HG02588 (cell line): ENCODE results near the gene RSU1.
A peak's percentile ranks its signal among the peaks of the same experiment; 100 is the strongest.

Experiments used
- ATAC-seq: cut with Tn5 transposase; IDR thresholded peaks from one replicate; pipeline ENCODE4 v1.9.1; 2021; ENCODE audit warnings: mild to moderate bottlenecking, moderate library complexity; ENCODE audit not compliant: unreplicated experiment

The RSU1 gene

GRCh38 chr10:16822726-16823360 is 5.6 kb upstream of the RSU1 start:
- ATAC-seq = no peak

- no peak for ATAC-seq
Measured at GRCh38 chr10:16822027-16822426, 4.8 kb upstream of the RSU1 start.

GRCh38 chr10:16820421-16820820 is 3.2 kb upstream of the RSU1 start:
- no peak for ATAC-seq

- ATAC-seq = no peak
Measured at GRCh38 chr10:16820018-16820417, 2.8 kb upstream of the RSU1 start.

GRCh38 chr10:16819436-16819835 is 2.2 kb upstream of the RSU1 start:
- no peak for ATAC-seq

GRCh38 chr10:16819026-16819425 is 1.8 kb upstream of the RSU1 start:
- no peak for ATAC-seq

- no peak for ATAC-seq
Measured at GRCh38 chr10:16816830-16817124, 447 bp downstream of the RSU1 start.

GRCh38 chr10:16816171-16816570 is 1.1 kb downstream of the RSU1 start:
- no peak for ATAC-seq

GRCh38 chr10:16814012-16814411 is 3.2 kb downstream of the RSU1 start:
- ATAC-seq = no peak

GRCh38 chr10:16812676-16813075 is 4.5 kb downstream of the RSU1 start:
- no peak for ATAC-seq

- ATAC-seq = no peak
Measured at GRCh38 chr10:16811765-16812164, 5.5 kb downstream of the RSU1 start.

GRCh38 chr10:16811292-16811691 is 5.9 kb downstream of the RSU1 start:
- no peak for ATAC-seq

- peak; percentile 79 for ATAC-seq
Measured at GRCh38 chr10:16809074-16809718, 8.0 kb downstream of the RSU1 start.

- no peak for ATAC-seq
Measured at GRCh38 chr10:16804123-16804522, 13.1 kb downstream of the RSU1 start.

GRCh38 chr10:16803464-16803863 is 13.8 kb downstream of the RSU1 start:
- ATAC-seq = no peak

- ATAC-seq = peak; percentile 93
Measured at GRCh38 chr10:16799621-16800020, 17.6 kb downstream of the RSU1 start.

- ATAC-seq = no peak
Measured at GRCh38 chr10:16798571-16798970, 18.7 kb downstream of the RSU1 start.

- ATAC-seq = no peak
Measured at GRCh38 chr10:16795410-16796073, 21.7 kb downstream of the RSU1 start.

GRCh38 chr10:16794005-16794404 is 23.2 kb downstream of the RSU1 start:
- ATAC-seq = no peak

- ATAC-seq = no peak
Measured at GRCh38 chr10:16792675-16793074, 24.5 kb downstream of the RSU1 start.

GRCh38 chr10:16789765-16790164 is 27.5 kb downstream of the RSU1 start:
- no peak for ATAC-seq

- no peak for ATAC-seq
Measured at GRCh38 chr10:16789261-16789660, 28.0 kb downstream of the RSU1 start.

- no peak for ATAC-seq
Measured at GRCh38 chr10:16788778-16789177, 28.4 kb downstream of the RSU1 start.
